GM18520 (cell line): Measurements from ENCODE around the gene SPINT2.
"Not testable (repeated sequence)": the region's sequence is repeated elsewhere in the genome, so short reads cannot be mapped to it uniquely, and the experiment has no call there.

Source experiments
- ATAC-seq: cut with Tn5 transposase; IDR thresholded peaks from one replicate; pipeline ENCODE4 v1.9.1; 2021; ENCODE audit not compliant: unreplicated experiment

The SPINT2 gene

GRCh38 chr19:38264486-38265212, at the start of gene SPINT2:
TSS of gene SPINT2 (plus strand) at chr19:38264573. CDS start at chr19:38264893, 320 bp downstream.
- ATAC-seq, result no peak

- no peak for ATAC-seq
These were observed 47.4 kb upstream of the SPINT2 start for GRCh38 chr19:38216785-38217641.

DNA sequence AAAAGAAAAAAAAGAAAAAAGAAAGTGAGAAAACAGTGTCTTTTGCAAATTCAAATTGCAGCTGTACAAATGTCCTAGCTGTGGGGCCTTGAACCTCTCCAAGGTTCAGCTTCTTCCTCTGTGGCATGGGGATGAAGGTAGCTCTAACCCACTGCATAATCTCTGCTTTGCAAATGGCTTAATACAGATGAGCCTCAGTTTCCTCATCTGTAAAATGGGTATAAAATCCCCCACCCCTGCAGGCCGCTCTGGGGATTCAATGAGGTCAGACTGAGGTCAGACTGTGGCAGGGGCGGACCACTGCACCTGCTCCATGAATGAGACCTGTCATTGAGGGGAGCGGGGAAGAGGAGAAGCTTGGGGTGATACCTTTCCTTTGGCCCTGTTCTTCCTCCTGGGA, 46.2 kb upstream of the SPINT2 start:
- no peak for ATAC-seq

GRCh38 chr19:38219221-38219620, 45.2 kb upstream of the SPINT2 start:
- no peak for ATAC-seq

DNA sequence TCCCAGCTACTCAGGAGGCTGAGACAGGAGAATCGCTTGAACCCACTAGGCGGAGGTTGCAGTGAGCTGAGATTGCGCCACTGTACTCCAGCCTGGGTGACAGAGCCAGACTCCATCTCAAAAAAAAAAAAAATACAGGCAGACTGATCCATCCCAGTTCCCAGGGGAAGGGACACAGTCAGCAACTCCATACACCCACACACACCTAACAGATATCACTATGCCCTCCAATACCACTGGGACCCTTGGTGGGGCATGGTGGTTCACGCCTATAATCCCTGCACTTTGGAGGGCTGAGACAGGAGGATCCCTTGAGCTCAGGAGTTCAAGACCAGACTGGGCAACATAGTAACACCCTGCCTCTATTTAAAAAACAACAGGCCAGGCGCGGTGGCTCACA, 43.0 kb upstream of the SPINT2 start:
- no peak for ATAC-seq

DNA sequence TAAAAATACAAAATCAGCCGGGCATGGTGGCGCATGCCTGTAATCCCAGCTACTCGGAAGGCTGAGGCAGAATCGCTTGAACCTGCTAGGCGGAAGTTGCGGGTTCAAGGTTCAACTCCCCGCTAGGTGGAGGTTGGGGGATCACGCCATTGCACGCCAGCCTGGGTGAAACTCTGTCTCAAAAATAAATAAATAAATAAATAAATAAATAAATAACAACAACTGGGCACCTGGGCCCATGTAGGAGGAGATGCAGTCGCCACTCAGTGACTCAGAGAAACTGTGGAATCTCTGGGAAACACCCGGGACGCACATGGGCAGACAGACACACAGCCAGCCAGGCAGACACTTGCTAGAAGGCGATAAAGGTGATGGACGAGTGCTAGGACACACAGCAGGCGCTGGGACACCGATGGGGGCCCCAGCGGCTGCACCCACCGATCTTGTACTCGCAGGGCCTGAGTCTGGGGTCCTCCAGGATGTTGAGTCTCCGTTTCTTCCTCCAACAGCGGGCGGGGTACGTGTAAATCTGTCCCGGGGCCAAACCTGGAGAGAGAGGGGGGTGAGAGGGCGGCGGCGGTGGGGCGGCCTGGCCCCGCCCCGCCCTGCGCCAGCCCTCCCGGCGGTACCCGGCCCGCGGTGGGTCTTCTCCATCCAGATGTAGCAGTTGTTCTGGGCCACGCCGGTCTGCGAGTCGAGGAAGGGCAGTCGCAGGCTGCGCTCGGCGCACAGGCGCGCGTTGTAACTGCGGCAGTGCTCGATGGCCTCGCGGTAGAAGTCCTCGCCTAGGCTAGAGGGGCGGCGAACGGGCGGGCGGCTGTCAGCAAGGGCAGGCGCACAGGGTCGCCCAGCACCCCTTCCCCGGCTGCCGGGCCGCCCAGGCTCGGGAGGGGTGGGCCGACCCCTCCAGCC, 42.2 kb upstream of the SPINT2 start:
- ATAC-seq, result no peak

- ATAC-seq, result no peak
These were observed 41.3 kb upstream of the SPINT2 start for GRCh38 chr19:38223119-38223523.

DNA sequence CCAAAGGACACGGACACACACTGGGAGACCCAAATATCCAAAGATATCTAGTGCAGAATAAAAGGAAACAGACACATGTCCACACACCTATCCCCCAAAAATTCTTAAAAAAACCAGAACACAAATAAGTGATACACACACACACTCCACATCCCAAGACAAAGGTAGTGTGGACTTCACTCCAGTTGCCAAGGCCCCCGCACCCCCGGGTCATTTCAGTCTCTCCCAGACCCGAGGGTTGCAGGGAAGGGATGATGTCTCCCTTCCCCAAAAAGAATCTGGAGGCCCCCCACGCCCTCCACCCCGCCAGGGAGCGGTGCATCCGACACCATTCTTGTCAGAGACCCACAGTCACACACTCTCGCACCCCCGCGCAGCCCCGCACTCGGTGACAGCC, 40.8 kb upstream of the SPINT2 start:
- ATAC-seq, result no peak

GRCh38 chr19:38224014-38224862, 40.1 kb upstream of the SPINT2 start, which contains the start of gene DPF1:
TSS of gene DPF1 (minus strand) at chr19:38224222. CDS start at chr19:38224142, 80 bp downstream.
- ATAC-seq, result no peak

DNA sequence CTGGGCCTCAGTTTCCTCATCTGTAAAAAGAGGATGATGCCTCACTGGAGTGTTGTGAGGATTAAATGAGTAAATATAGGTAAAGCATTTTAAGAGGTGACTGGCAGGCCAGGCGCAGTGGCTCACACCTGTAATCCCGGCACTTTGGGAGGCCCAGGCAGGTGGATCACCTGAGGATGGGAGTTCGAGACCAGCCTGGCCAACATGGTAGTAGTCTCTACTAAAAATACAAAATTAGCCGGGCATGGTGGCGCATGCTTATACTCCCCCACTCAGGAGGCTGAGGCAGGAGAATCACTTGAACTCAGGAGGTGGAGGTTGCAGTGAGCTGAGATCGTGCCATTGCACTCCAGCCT, 39.5 kb upstream of the SPINT2 start:
- ATAC-seq, result not testable (repeated sequence)

- ATAC-seq, result no peak
These were observed 36.9 kb upstream of the SPINT2 start for GRCh38 chr19:38227287-38228004.

- no peak for ATAC-seq
These were observed 36.4 kb upstream of the SPINT2 start for GRCh38 chr19:38228005-38228377.

- no peak for ATAC-seq
These were observed 35.6 kb upstream of the SPINT2 start for GRCh38 chr19:38228491-38229439.

GRCh38 chr19:38229585-38230073, 34.7 kb upstream of the SPINT2 start:
- ATAC-seq, result no peak

- not testable (repeated sequence) for ATAC-seq
These were observed 33.8 kb upstream of the SPINT2 start for GRCh38 chr19:38230506-38231133.

GRCh38 chr19:38231918-38232317, 32.5 kb upstream of the SPINT2 start:
- no peak for ATAC-seq

DNA sequence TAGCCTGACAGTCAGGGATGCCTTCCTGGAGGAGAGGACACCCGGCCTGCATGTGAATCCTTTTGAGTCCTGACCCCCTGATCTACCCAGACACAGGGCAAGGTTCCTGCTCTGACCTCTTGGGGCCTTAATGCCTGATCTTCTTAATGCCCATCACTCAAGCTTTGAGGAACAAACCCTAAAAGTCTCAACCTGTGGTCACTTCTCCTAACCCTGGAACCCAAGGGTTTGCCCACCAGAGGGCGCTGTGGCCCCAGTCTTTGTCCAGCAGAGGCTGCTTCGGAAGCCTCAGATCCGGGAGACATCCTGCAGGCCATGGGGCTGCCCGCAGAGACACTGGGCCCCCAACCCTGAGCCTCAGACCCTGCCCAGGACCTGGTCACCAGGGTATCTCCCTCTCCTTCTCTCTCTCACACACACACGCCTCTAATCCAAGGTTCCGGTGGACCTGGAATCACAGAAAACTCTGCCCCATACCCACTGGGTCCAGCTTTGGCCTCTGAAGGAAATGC, 30.6 kb upstream of the SPINT2 start:
- no peak for ATAC-seq

GRCh38 chr19:38234615-38235014, 29.8 kb upstream of the SPINT2 start:
- no peak for ATAC-seq
